Mesothelial cell of epicardium (in vitro differentiated cells): ENCODE results near the gene CAPN15. TPM values are rescaled to one million over a fixed set of nuclear protein-coding genes. Genes with fewer than 3 reads are reported as not detected.

ENCODE experiments used
- DNase-seq, 2 experiments: peaks; one replicate each; pipeline ENCODE4 v3.0.0; 2021; ENCODE audit warnings: low spot score in 2 of 2; ENCODE audit not compliant: unreplicated experiment in 2 of 2
- H3K27ac Mint-ChIP-seq: 2 replicates; pipeline ENCODE4 v1.8.0; 2021; ENCODE audit warnings: mixed read lengths
- H3K27me3 Mint-ChIP-seq: 2 replicates; pipeline ENCODE4 v1.8.0; 2021; ENCODE audit warnings: low read depth, mixed read lengths
- H3K36me3 Mint-ChIP-seq: 2 replicates; pipeline ENCODE4 v1.8.0; 2021; ENCODE audit warnings: mixed read lengths
- H3K4me1 Mint-ChIP-seq: 2 replicates; pipeline ENCODE4 v1.8.0; 2021; ENCODE audit warnings: mixed read lengths
- H3K4me3 Mint-ChIP-seq: 2 replicates; pipeline ENCODE4 v1.8.0; 2021; ENCODE audit warnings: mild to moderate bottlenecking, moderate library complexity, mixed read lengths
- H3K9me3 Mint-ChIP-seq: 2 replicates; pipeline ENCODE4 v1.8.0; 2021; ENCODE audit warnings: mixed read lengths
- CTCF ChIP-seq: fragments of 200-600 bp; sonication (generic); IDR thresholded peaks from one replicate; pipeline ENCODE4 v1.5.0; 2021; ENCODE audit warnings: antibody characterized with exemption; ENCODE audit not compliant: unreplicated experiment
- total RNA-seq: library from RNA; stranded (reverse); gene quantifications from 3 replicates; pipeline ENCODE4 v1.2.1, GENCODE V29; 2021

The CAPN15 gene
- total RNA-seq, 1 donor from 2014 or later: 49.1 TPM

- no peaks in the 10 kb centered on the region for H3K27me3 Mint-ChIP-seq
- no peak overlapping the region for H3K27ac Mint-ChIP-seq
- H3K4me1 Mint-ChIP-seq: peaks cover 11% of the 10 kb centered on the region
- H3K4me3 Mint-ChIP-seq: no peak overlapping the region
- H3K36me3 Mint-ChIP-seq: no peaks in the 10 kb centered on the region
- no peaks in the 10 kb centered on the region for H3K9me3 Mint-ChIP-seq
- DNase-seq: no peak
- TF ChIP-seq CTCF: no peak
These were observed 4.1 kb downstream of the CAPN15 start for GRCh38 chr16:531494-532125.

- DNase-seq: no peak
- no peak overlapping the region for H3K27ac Mint-ChIP-seq
- H3K4me1 Mint-ChIP-seq: peaks cover 8% of the 10 kb centered on the region
- peaks cover 4% of the 10 kb centered on the region for H3K36me3 Mint-ChIP-seq
- no peaks in the 10 kb centered on the region for H3K9me3 Mint-ChIP-seq
- H3K4me3 Mint-ChIP-seq: no peak overlapping the region
- TF ChIP-seq CTCF: no peak
- H3K27me3 Mint-ChIP-seq: no peaks in the 10 kb centered on the region
These were observed 6.0 kb downstream of the CAPN15 start for GRCh38 chr16:533391-534123.

- Mint-ChIP-seq H3K4me1 (peaks cover 3% of the 10 kb centered on the region), H3K9me3 (no peaks in the 10 kb centered on the region), H3K4me3 (no peak overlapping the region), H3K27me3 (no peaks in the 10 kb centered on the region), H3K36me3 (peaks cover 7% of the 10 kb centered on the region), H3K27ac (no peak overlapping the region)
- TF ChIP-seq CTCF: no peak
- DNase-seq: no peak
These were observed 6.6 kb downstream of the CAPN15 start for GRCh38 chr16:534135-534534.

- H3K36me3 Mint-ChIP-seq: peaks cover 7% of the 10 kb centered on the region
- H3K27ac Mint-ChIP-seq: no peak overlapping the region
- no peak for DNase-seq
- no peaks in the 10 kb centered on the region for H3K9me3 Mint-ChIP-seq
- TF ChIP-seq CTCF: no peak
- H3K27me3 Mint-ChIP-seq: no peaks in the 10 kb centered on the region
- H3K4me1 Mint-ChIP-seq: peaks cover under 1% of the 10 kb centered on the region
- no peak overlapping the region for H3K4me3 Mint-ChIP-seq
These were observed 7.4 kb downstream of the CAPN15 start for GRCh38 chr16:534856-535445.

- no peaks in the 10 kb centered on the region for H3K9me3 Mint-ChIP-seq
- no peak for TF ChIP-seq CTCF
- H3K4me3 Mint-ChIP-seq: no peak overlapping the region
- no peak overlapping the region for H3K27ac Mint-ChIP-seq
- DNase-seq: no peak
- no peaks in the 10 kb centered on the region for H3K27me3 Mint-ChIP-seq
- peaks cover 7% of the 10 kb centered on the region for H3K36me3 Mint-ChIP-seq
- H3K4me1 Mint-ChIP-seq: no peaks in the 10 kb centered on the region
These were observed 8.2 kb downstream of the CAPN15 start for GRCh38 chr16:535446-536405.
